GM12891 (cell line): ENCODE results near the gene POLD1.
"Not testable (repeated sequence)": the region's sequence is repeated elsewhere in the genome, so short reads cannot be mapped to it uniquely, and the experiment has no call there.

ENCODE experiments used
- DNase-seq: peaks from one replicate; pipeline ENCODE4 v3.0.0; 2011; ENCODE audit warnings: low spot score; ENCODE audit not compliant: insufficient read length
- FAIRE-seq: peaks from 2 replicates; lab custom pipeline; 2011; peaks lifted over from hg19 to GRCh38; lab: Jason Lieb, UNC
- PAX5 ChIP-seq: IDR thresholded peaks from 2 replicates; pipeline ENCODE4 v1.6.1; 2011; ENCODE audit warnings: low read length, moderate library complexity, mild to moderate bottlenecking; ENCODE audit not compliant: insufficient read depth, severe bottlenecking
- POLR2A ChIP-seq: IDR thresholded peaks from 2 replicates; pipeline ENCODE4 v1.6.1; 2011; ENCODE audit warnings: low read depth, low read length, control low read depth
- POLR2AphosphoS5 ChIP-seq: IDR thresholded peaks from 2 replicates; pipeline ENCODE4 v1.6.1; 2011; ENCODE audit warnings: low read depth, low read length, control low read depth
- POU2F2 ChIP-seq: IDR thresholded peaks from 2 replicates; pipeline ENCODE4 v1.6.1; 2011; ENCODE audit warnings: low read depth, mild to moderate bottlenecking, control low read depth, low read length, moderate library complexity
- SPI1 ChIP-seq: IDR thresholded peaks from 2 replicates; pipeline ENCODE4 v1.6.1; 2011; ENCODE audit warnings: low read depth, low read length, control low read depth
- TAF1 ChIP-seq: IDR thresholded peaks from 2 replicates; pipeline ENCODE4 v1.6.1; 2011; ENCODE audit warnings: low read depth, low read length, control low read depth

POLD1 gene

GRCh38 chr19:50352242-50352641 is 31.9 kb upstream of the POLD1 start:
- DNase-seq (no peak), FAIRE-seq (no peak)
- TF ChIP-seq SPI1 (no peak), POLR2A (no peak), TAF1 (no peak), POLR2AphosphoS5 (no peak), PAX5 (no peak), POU2F2 (no peak)

- DNase-seq, FAIRE-seq: not testable (repeated sequence)
Observed at GRCh38 chr19:50353487-50353880, 30.7 kb upstream of the POLD1 start.

GRCh38 chr19:50356691-50357177 is 27.4 kb upstream of the POLD1 start:
- no peak for DNase-seq
- no peak for FAIRE-seq
- TF ChIP-seq SPI1 (no peak), POLR2AphosphoS5 (no peak), TAF1 (no peak), POLR2A (no peak), POU2F2 (no peak), PAX5 (no peak)

- FAIRE-seq (peak; percentile 99), DNase-seq (peak; percentile 44)
- TF ChIP-seq TAF1 (peak; percentile 57), POLR2AphosphoS5 (peak; percentile 36; the same call in 1 of the 2 replicates), POU2F2 (peak; percentile 48; the same call in 1 of the 2 replicates), SPI1 (no peak), PAX5 (no peak), POLR2A (peak; percentile 37; the same call in 1 of the 2 replicates)
Observed at GRCh38 chr19:50357178-50358100, 26.7 kb upstream of the POLD1 start.

GRCh38 chr19:50358483-50359327 is 25.4 kb upstream of the POLD1 start:
- TF ChIP-seq POLR2A = peak; percentile 69; the same call in 1 of the 2 replicates
- TF ChIP-seq POLR2AphosphoS5 = peak; percentile 76
- 0 out of 2 replicates have a peak, but pooled peaks have one; percentile 37 for TF ChIP-seq TAF1
- peak; percentile 36; the same call in 1 of the 2 replicates for TF ChIP-seq POU2F2
- TF ChIP-seq SPI1 = no peak
- no peak for TF ChIP-seq PAX5
- DNase-seq = peak; percentile 73
- peak; percentile 77 for FAIRE-seq

GRCh38 chr19:50359328-50359818 is 24.8 kb upstream of the POLD1 start:
- DNase-seq = no peak
- no peak for FAIRE-seq
- TF ChIP-seq POU2F2 = no peak
- no peak for TF ChIP-seq POLR2AphosphoS5
- TF ChIP-seq SPI1 = no peak
- no peak for TF ChIP-seq POLR2A
- TF ChIP-seq TAF1 = no peak
- no peak for TF ChIP-seq PAX5

- no peak for TF ChIP-seq POLR2A
- no peak for TF ChIP-seq PAX5
- TF ChIP-seq TAF1 = no peak
- TF ChIP-seq POU2F2 = no peak
- TF ChIP-seq SPI1 = peak; percentile 64
- no peak for DNase-seq
- no peak for FAIRE-seq
Observed at GRCh38 chr19:50361290-50362029, 22.7 kb upstream of the POLD1 start.

GRCh38 chr19:50362030-50362412 is 22.1 kb upstream of the POLD1 start:
- DNase-seq (no peak), FAIRE-seq (no peak)
- TF ChIP-seq POU2F2 (no peak), POLR2AphosphoS5 (no peak), SPI1 (no peak), POLR2A (no peak), PAX5 (no peak), TAF1 (no peak)
